Measurements from ENCODE around the gene OSBPL7. TPM values are rescaled to one million over a fixed set of nuclear protein-coding genes. Genes with fewer than 3 reads are reported as not detected.

OSBPL7 gene
- total and polyA plus RNA-seq, 2 of the 13 experiments (the other 11 are each of a cell fraction or from before 2014, with no cell fraction given) = 4.7 to 6.6 TPM

- TF ChIP-seq MTERF4 (CRISPR knock-in tag; IDR thresholded peaks at IDR 0.05) (no peak), ZNF598 (CRISPR knock-in tag; IDR thresholded peaks at IDR 0.05; ENCODE audit: borderline replicate concordance) (no peak), MIER3 (CRISPR knock-in tag; IDR thresholded peaks at IDR 0.05; ENCODE audit: borderline replicate concordance) (no peak), ZNF484 (CRISPR knock-in tag; IDR thresholded peaks at IDR 0.05; ENCODE audit: borderline replicate concordance, low read depth) (no peak), BRD4 (CRISPR knock-in tag; IDR thresholded peaks at IDR 0.05) (no peak), TAF1 (CRISPR knock-in tag; IDR thresholded peaks at IDR 0.05) (no peak), ZMAT3 (CRISPR knock-in tag; conservative IDR thresholded peaks at IDR 0.05) (no peak), ZXDC (CRISPR knock-in tag; IDR thresholded peaks at IDR 0.05) (no peak), FOSL2 (CRISPR knock-in tag; IDR thresholded peaks at IDR 0.05) (no peak), HINFP (CRISPR knock-in tag; IDR thresholded peaks at IDR 0.05; ENCODE audit: low read depth) (no peak)
Measured at GRCh38 chr17:47816947-47817346, 4.6 kb downstream of the OSBPL7 start (continued).

Data from HepG2 (cell line).